ENCODE results near the gene PLA2G2F. TPM values are rescaled to one million over a fixed set of nuclear protein-coding genes. Genes with fewer than 3 reads are reported as not detected.

PLA2G2F gene
- total and polyA plus RNA-seq, 9 of the 15 experiments (the other 6 are each of a cell fraction or from before 2014, with no cell fraction given): not detected

DNA sequence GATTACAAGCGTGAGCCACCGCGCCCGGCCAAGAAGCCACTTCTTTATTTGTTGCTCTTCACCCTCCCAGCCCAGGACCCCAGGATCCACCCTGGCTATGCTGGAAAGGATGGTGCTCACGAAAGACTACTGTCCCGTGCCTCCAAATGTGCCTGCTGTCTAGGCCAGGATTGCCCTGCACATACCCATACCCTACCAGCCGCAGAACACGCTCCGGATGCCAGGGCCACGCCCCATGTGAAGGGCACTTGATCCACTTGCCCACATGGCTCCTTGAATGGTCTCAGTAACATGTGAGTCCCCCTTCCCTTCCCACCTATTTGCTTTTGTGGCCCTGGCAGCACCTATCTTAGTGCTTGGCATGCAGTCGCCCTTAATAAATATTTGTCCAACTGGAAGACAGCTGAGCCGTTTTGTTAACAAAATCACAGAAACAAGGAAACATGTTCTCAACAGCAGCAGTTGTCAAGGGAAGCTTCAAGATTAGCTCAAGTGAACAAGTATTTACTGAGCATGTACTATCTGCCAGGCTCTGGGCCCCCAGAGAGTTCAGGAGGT is 33.0 kb downstream of the PLA2G2F start:
- ATAC-seq: no peak
- H3K4me3 ChIP-seq: no peak overlapping the region
- no peak overlapping the region for H2AFZ ChIP-seq (ENCODE audit: low read depth, low read length)
- BruUV-seq (replicated peaks): no TSS peak
- intact Hi-C loops (cut with micrococcal nuclease): no loop called here
- no peaks in the 10 kb centered on the region for H3K9me1 ChIP-seq (ENCODE audit: control insufficient read depth, insufficient read depth, low read length)
- H3K27ac ChIP-seq (ENCODE audit: extremely low read depth, low read depth, low read length): no peak overlapping the region
- H3K36me3 ChIP-seq (ENCODE audit: control insufficient read depth, insufficient read depth, low read length): no peaks in the 10 kb centered on the region
- 91% methylated on average over 12 of the region's 12 CpGs for WGBS (ENCODE audit: insufficient coverage, low coverage, missing lambda C conversion rate)
- H3K79me2 ChIP-seq (ENCODE audit: control insufficient read depth, insufficient read depth, low read length): no peaks in the 10 kb centered on the region
- no peaks in the 10 kb centered on the region for H4K20me1 ChIP-seq (replicated peaks; ENCODE audit: control insufficient read depth, insufficient read depth, low read length)
- H3K27me3 ChIP-seq (ENCODE audit: control insufficient read depth in 2 of 2, insufficient read depth in 2 of 2, low read length in 2 of 2): no peaks in the 10 kb centered on the region
- TF ChIP-seq SRSF3 (IDR thresholded peaks at IDR 0.05; ENCODE audit: insufficient read depth, low read length): no peak
- TF ChIP-seq PHF21A (IDR thresholded peaks at IDR 0.05; ENCODE audit: borderline replicate concordance, low read depth): no peak
- no peak for TF ChIP-seq HCFC1 (IDR thresholded peaks at IDR 0.05; ENCODE audit: low read depth, low read length)
- TF ChIP-seq ZBTB34 (CRISPR knock-in tag; IDR thresholded peaks at IDR 0.05): no peak
- TF ChIP-seq, protein P1, sequence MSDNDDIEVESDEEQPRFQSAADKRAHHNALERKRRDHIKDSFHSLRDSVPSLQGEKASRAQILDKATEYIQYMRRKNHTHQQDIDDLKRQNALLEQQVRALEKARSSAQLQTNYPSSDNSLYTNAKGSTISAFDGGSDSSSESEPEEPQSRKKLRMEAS (CRISPR knock-in tag; IDR thresholded peaks at IDR 0.05): no peak
- no peak for TF ChIP-seq ZKSCAN3 (CRISPR knock-in tag; IDR thresholded peaks at IDR 0.05)
- TF ChIP-seq ELK3 (CRISPR knock-in tag; IDR thresholded peaks at IDR 0.05): no peak
- TF ChIP-seq PYGO2 (tag; IDR thresholded peaks at IDR 0.05): no peak
- TF ChIP-seq ZNF134 (CRISPR knock-in tag; conservative IDR thresholded peaks at IDR 0.05): no peak
- no peak for TF ChIP-seq PCBP1 (IDR thresholded peaks at IDR 0.05; ENCODE audit: low read depth, low read length, poor library complexity, severe bottlenecking)
- TF ChIP-seq, protein P2, sequence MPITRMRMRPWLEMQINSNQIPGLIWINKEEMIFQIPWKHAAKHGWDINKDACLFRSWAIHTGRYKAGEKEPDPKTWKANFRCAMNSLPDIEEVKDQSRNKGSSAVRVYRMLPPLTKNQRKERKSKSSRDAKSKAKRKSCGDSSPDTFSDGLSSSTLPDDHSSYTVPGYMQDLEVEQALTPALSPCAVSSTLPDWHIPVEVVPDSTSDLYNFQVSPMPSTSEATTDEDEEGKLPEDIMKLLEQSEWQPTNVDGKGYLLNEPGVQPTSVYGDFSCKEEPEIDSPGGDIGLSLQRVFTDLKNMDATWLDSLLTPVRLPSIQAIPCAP (CRISPR knock-in tag; IDR thresholded peaks at IDR 0.05; ENCODE audit: borderline replicate concordance): no peak
- TF ChIP-seq SIN3B (IDR thresholded peaks at IDR 0.05; ENCODE audit: low read depth): no peak
- no peak for TF ChIP-seq ZNF609 (CRISPR knock-in tag; IDR thresholded peaks at IDR 0.05; ENCODE audit: borderline replicate concordance)
- no peak for TF ChIP-seq HNRNPK (IDR thresholded peaks at IDR 0.05; ENCODE audit: low read depth, low read length, poor library complexity, severe bottlenecking)
- DNase-seq (ENCODE audit: extremely low read depth in 1 of 4, low spot score in 3 of 4): no peak
- H3K4me2 ChIP-seq (ENCODE audit: insufficient read depth, low read length): no peak overlapping the region
- POLR2A ChIA-PET: interaction anchor here (0.8 to 3.2 kb wide), 5 partner anchors 11 to 70 kb away, joined by 3 to 15 read pairs (median 3); no protein-coding TSS in a partner anchor
- no peaks in the 10 kb centered on the region for H3K9me3 ChIP-seq (replicated peaks; ENCODE audit: control insufficient read depth, insufficient read depth, low read depth, low read length)
- CTCF ChIA-PET (ENCODE audit: low intra/inter-chr PET ratio): no interaction called here
- no peak for FAIRE-seq
- in situ Hi-C loops (cut with MboI): no loop called here
- peaks cover 14 to 20% of the 10 kb centered on the region in 2 experiments for H3K4me1 ChIP-seq (replicated peaks in 1 of 2; ENCODE audit: control insufficient read depth in 2 of 2, insufficient read depth in 2 of 2, low read length in 2 of 2)
- peak overlapping the region in 1 of 2 experiments; percentile 32; a peak in 1 of 4 replicates for H3K9ac ChIP-seq (ENCODE audit: insufficient read depth in 1 of 2, low read depth in 2 of 2, low read length in 2 of 2)

Measured in K562 (cell line).